GM21528 (cell line): Measurements from ENCODE around the gene UBXN7.
"Not testable (repeated sequence)": the region's sequence is repeated elsewhere in the genome, so short reads cannot be mapped to it uniquely, and the experiment has no call there.

Experiments
- ATAC-seq: cut with Tn5 transposase; IDR thresholded peaks from one replicate; pipeline ENCODE4 v1.9.1; 2021; ENCODE audit warnings: mild to moderate bottlenecking, moderate library complexity; ENCODE audit not compliant: unreplicated experiment, low FRiP score

Gene UBXN7

GRCh38 chr3:196320137-196320536 lies 112.1 kb downstream of the UBXN7 start:
- no peak for ATAC-seq

DNA sequence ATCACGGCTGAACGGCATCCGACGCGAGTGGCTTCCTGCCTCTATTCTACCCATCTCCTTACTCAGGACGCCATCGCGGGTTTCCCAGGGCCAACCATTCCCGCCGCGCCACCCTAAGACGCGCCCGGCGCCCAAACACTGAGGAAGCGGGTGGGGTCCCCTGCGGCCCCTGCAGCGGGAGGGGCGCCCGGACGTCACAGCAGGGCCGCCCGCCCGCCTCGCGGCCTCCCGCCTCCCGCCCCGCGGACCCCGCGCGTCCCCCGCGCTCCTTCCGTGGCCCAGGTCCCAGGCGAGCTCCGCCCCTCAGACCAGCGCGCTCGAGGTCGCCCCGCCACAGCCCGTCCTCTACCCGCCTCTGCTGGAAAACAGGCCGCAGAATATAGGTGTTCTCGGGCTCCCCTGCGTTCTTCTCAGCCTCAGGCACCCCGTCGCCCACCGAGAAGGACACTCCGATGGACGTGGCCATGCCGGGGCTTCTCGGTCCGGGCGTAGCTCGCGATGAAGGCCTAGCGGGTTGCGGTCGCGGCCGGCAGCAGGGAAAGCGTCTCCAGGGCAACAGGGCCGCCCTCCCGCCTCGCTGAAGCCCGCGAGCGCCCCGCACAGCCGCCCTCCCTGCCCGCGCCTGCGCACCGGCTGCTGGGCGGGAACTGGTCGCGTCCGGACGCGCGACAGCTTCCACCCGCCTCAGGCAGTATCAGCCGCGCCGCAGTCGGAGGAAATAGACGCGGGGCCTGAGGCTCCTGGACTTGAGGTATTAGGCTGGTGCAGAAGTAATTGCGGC lies 114.3 kb downstream of the UBXN7 start, which contains the start of gene DYNLT2B:
Gene DYNLT2B (minus strand): TSS at position 554 of the 781 bp plus-strand sequence. CDS start 88 bp downstream, at position 466.
- peak; percentile 81 for ATAC-seq

- not testable (repeated sequence) for ATAC-seq
These were observed 115.2 kb downstream of the UBXN7 start for GRCh38 chr3:196316799-196317686.

DNA sequence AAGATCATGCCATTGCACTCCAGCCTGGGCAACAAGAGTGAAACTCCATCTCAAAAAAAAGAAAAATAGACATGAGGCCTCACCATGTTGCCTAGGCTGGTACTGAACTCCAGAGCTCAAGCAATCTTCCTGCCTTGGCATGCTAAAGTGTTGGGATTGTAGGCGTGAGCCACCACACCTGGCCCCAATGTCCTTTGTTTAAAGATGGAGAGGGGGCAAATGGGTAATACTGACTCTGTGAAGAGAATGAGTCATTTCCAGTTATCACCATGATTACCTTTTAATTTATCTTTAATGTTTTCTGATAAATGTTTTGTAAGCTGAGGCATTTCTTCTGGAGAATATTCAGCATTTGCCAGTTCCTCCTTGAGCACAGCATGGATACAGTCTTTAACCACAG lies 116.4 kb downstream of the UBXN7 start:
- ATAC-seq = no peak

DNA sequence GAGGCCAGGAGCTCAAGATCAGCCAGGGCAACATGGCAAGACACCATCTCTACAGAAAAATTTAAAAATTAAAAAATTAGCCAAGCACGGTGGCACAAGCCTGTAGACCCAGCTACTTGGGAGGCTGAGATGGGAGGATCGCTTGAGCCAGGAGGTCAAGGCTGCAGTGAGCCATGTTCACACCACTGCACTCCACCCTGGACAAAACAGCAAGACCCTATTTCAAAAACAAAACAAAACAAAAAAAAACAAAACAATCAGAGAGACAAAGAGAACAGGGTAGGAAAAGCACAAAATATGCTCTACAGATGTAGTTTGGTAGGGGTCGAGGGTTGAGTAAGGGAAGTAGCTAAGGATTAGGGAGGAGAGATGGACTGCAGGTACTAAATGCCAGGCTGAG lies 117.6 kb downstream of the UBXN7 start:
- ATAC-seq = no peak

- ATAC-seq = not testable (repeated sequence)
These were observed 118.1 kb downstream of the UBXN7 start for GRCh38 chr3:196314086-196314485.

DNA sequence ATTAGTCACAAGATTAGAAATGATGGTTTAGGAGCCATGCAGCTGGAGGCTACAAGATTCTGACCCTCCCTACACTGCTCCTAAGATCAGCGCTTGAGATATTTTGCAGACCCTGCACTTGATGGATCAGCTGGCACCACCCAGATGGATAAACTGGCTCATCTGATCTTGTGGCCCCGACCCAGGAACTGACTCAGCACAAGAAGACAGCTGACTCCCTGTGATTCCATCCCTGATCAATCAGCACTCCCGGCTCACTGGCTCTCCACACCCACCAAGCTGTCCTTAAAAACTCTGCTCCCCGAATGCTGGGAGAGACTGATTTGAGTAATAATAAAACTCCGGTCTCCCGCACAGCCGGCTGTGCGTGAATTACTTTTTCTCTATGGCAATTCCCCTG lies 129.3 kb downstream of the UBXN7 start:
- not testable (repeated sequence) for ATAC-seq

DNA sequence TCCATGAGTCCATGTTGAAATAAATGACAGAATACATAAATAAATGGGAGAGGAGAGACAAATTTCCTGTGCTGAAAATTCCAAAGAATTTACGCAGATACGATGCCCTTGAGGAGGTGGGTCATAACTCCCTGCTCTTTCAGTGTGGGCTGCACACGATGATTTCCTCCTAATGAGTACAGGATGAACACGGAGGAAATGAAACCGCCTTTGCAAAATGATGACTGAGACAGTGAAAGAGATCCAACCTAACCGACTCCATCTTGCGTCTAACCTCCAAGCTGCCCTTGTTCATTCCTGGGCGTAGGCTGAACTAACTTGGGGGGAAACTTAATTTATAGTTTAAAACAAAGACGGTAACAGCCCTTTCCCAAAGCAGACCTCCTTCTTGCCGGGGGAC lies 129.7 kb downstream of the UBXN7 start:
- not testable (repeated sequence) for ATAC-seq

GRCh38 chr3:196298521-196298920 lies 133.7 kb downstream of the UBXN7 start:
- no peak for ATAC-seq
